GM21529 (cell line): ENCODE data around the gene NOTO.

ENCODE experiments used
- ATAC-seq: cut with Tn5 transposase; IDR thresholded peaks from one replicate; pipeline ENCODE4 v1.9.1; 2021; ENCODE audit not compliant: unreplicated experiment

The NOTO gene

DNA sequence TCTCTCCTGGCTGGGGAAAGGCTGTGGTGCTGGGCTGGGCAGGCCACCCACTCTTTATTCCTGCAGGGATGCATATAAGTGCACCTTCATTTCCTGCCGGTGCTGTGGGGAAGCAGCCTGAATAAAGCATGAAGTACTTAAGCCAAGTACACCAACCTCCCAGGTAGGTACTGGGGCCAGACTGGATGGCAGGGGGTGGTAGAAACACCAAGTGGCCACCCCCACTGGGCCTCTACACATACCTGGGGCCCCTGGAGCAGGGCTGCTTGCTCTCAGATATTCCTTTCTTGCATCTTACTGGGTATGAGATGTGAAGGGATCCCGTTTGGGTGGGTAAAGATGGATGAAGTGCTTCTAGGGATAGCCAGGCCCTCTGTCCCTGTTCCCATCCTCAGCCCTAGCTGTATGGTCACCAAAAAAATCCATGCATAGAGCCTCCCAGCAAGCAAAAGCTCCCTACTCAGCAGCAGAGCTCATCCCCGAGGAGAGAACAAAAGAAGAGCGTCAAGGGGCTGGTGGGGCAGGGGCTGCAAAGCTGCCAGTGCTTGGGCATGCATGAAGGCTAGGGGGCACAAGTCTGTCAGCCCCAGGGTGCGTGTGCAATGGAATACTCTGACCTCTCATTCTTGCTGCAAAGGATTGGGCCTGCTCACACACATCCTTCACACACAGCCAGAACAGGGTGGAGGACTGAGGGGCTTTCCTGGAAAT lies 53.7 kb downstream of the NOTO start:
- no peak for ATAC-seq

DNA sequence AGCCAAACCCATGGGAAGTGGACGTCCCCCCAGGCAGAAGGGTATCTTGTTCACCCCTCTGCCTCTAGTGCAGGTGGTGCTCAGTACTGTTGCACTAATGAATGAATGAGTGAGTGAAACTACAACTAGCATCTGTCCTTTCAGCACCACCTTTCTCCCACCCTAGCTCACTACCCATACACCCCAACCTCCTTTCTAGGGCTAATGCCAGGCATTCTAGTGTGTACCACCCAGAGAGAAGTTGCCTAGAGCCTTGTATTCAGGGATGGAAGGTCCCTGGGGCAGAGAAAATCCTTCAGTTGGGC lies 54.2 kb downstream of the NOTO start:
- no peak for ATAC-seq

DNA sequence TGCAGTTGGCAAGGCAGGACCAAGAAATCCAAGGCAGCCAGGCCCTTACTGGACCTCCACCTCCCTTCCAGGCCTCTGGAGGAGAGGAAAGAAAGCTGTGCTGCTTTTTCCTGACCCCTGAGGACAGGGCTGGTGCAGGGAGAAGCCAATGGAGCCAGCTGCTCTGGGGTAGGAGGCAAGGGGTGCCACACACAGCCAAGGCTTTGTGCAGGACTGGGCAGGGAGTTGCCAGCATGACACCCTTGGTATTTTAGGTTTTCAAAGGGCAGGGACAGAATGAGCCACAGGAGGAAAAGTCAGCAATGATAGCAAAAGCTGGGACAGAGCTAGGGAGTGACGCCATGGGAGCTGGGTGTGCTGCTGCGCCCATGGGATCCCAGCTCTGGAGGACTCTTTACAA lies 54.6 kb downstream of the NOTO start:
- ATAC-seq = no peak

DNA sequence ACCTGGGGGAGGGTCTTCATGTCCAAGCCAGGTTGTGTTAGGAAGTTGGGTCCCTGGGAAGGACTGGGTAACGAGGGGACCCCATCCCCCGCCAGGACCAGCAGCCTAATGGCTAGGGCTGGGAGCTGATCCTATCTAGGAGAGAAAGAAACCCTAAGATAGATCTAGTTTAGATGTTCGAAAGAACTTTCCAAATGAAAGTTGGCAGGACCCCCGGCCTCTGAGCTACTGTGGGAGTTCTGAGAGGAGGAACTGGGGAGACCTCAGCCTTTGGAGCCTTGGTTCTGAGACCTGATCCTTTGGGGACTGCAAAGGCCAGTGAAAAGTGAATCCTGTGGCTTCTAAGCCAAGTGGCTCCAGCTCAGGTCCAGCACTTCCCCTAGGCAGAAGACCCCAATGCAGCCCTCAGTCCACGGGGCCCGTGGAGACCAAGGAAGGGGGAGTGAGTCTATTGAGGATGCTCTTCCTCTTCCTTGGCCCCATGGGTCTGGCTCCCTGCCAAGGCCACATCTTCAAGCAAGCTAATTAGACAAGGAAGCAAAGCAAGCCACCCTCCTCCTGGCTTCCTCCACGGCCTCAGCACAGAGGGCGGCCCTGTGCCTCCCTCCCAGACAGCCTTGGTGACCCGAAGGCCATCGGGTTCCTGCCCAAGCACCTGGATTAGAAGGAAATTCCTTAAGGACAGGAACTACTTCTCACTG lies 55.2 kb downstream of the NOTO start:
- no peak for ATAC-seq

DNA sequence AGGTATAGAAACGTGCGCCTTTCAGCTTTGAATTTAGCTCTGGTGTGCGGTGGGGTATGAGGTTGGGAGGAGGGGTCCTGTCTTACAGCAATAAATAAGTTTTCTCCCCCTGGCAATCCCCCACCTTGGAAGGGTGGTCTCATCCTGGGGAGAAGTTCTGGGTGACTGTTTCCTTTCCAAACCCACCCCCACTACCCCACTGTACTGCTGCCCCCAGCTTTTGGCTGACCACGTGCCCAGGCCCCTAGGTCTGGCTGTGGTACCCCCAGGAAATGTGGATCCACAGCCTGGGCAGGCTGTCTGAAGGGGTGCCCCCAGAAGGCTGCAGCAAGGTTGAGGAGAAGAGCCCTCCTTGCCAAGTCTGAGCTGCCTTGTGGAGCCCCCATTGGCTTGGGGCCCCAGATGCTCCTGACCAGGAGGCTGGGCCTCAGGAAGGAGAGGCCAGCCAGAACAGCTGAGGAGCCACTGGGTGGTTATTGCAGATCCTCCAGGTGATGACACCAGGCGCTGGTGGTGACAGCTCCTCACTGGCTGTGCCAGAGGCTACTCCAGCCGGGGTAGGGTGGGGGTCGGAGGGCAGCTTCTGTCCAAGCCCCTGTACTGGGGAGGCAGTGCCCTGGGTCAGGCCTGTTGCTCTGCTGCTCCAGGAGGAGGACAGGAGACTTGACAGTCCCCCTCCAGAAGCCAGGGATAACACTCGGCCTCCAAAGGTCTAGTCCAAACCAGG lies 56.0 kb downstream of the NOTO start:
- no peak for ATAC-seq

DNA sequence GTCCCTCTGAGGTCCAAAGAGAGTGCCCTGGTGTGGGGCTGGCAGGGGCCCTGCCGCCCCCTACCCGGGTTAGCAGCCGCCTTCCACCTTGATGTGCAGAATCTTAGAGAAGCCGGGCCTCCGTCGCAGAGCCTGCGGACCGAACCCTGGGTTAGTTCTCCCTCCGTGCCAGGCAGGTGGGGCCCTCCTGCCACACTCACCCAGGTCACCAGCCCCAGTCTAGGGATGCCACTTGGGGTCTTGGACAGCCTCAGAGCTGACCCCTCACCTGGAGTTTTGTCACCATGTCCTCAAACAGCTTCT lies 56.5 kb downstream of the NOTO start:
- no peak for ATAC-seq

DNA sequence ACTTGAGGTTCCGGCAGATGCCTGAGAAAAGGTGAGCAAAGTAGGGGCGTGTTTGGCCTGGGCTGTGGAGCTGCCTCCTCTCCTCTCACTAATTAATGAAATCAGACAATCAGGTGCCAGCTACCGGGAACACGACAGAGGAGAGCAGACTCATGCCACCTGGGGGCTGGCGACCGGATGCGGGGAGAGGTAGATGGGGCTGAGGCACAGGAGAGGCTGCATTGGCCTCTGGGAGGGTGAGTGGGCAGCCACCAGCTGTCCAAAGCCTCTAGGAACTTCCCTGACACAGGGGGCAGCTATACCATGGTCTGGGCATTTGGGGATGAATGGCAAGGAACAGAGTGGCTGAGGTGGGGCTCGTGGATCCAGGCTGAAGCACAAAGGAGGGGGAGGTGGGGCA lies 56.9 kb downstream of the NOTO start:
- ATAC-seq = no peak

DNA sequence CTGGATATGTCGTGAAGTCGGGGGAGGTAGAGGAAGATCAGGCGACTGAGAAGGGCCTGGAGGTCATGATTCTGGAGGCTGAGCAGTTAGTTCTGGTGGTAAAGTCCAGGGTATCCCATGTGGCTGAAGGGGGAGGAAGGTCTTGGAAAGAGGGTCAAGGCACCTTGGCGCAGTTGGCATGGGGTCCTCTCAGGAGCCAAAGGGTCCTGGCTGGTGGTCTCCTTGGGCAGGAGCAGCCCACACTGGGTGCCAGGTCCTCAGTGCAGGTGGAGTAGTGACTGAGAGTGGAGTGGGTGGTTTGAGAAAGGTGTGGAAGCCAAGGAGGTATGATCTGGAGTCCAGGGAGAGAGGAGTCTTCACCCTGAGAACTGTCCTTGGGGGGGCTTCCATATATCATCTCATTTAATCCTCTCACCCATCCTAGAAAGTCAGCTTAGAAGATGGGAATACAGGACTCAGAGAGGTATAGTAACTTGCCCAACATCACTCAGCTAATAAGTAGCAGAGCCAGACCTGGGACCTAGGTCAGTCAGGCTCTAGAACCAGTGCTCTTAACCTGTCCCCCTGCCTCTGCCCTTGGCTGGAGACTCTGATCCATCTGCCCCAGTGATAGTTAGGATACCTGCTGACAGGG lies 57.4 kb downstream of the NOTO start:
- no peak for ATAC-seq

DNA sequence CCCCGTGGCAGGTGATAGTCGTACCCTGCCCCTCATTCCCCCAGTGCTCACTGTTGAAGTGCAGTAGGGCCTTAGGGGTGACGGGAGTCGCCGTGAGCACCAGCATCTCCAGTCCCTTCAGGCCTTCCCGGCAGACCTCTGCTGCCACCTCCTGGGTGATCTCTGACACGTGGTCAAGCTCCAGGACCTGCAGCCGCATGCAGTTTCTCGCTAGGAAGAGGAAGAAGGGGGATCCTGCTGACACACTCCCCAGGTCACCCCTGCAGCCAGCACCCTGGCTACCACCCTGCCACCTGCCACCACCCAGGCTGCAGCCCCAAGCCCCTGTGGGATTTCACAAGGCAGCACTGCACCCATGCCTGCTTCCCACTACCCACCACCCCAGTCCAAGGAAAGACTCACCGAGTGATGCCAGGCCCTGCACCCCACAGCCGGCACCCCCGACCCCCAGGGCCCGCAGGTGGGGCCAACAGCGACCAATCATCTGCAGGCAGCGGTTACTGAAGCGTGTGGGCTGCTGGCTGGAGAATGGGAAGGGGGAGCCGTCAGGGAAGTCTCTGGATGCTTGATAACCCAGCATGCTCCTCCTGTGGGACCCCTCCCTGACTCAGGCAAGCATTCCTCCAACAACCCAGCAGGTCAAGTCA lies 58.1 kb downstream of the NOTO start:
- ATAC-seq = no peak
